ENCODE data around the gene DGKG. TPM values are rescaled to one million over a fixed set of nuclear protein-coding genes. Genes with fewer than 3 reads are reported as not detected.

Gene DGKG
- total RNA-seq, 1 donor from 2014 or later = 1.0 TPM

DNA sequence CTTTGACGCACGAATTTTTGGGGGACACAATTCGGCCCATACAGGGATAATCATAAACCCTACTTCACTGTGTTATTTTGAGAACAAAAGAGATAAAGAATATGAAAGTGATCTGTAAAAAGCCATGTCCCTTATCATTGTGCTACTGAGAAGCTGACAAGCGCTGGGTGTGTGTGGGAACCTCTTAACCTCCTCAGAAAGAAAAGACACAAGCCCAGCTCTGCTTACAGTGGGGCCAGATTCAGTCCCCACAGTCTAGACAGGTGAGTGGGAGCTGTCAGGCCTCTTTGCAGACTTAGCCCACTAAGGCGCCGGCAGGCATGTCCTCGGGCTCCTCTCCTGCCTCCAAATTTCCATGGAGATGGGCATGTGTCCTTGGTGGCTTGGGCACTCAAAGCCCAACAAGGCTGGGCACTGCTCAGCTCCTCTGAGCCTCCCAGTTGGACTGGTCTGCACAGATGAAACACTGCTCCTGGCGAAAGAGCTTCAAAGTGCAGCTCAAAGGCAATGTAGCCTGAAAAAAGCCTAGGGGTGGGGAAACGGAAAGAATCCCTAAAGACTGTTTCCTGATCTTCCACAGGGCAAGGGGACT is 188.7 kb downstream of the DGKG start:
- no peak for DNase-seq (ENCODE audit: low read depth)
- TF ChIP-seq, protein P1, sequence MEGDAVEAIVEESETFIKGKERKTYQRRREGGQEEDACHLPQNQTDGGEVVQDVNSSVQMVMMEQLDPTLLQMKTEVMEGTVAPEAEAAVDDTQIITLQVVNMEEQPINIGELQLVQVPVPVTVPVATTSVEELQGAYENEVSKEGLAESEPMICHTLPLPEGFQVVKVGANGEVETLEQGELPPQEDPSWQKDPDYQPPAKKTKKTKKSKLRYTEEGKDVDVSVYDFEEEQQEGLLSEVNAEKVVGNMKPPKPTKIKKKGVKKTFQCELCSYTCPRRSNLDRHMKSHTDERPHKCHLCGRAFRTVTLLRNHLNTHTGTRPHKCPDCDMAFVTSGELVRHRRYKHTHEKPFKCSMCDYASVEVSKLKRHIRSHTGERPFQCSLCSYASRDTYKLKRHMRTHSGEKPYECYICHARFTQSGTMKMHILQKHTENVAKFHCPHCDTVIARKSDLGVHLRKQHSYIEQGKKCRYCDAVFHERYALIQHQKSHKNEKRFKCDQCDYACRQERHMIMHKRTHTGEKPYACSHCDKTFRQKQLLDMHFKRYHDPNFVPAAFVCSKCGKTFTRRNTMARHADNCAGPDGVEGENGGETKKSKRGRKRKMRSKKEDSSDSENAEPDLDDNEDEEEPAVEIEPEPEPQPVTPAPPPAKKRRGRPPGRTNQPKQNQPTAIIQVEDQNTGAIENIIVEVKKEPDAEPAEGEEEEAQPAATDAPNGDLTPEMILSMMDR (conservative IDR thresholded peaks at IDR 0.05; ENCODE audit: low read depth, low read length) = no peak
- no peak overlapping the region for H3K4me3 ChIP-seq (ENCODE audit: low read depth, low read length)

DNA sequence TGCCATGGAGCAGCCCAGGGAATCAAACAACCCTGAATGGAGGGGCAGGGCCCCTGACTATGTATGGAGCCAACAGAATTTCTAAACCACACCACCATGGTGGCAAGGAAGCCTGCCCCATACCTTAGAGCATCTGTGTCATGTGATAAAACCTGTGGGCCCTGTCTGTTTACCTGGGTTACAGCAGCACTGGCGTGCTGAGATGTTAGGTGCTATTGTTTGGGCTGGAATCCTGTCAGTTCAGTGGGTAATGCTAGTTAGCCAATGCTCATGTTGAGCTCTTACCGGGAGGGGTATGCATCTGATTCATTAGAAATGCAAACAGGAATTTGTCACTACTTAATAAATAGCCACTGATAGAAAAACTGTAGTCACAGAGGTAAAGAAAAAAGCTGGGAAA is 189.7 kb downstream of the DGKG start:
- no peak overlapping the region for H3K4me3 ChIP-seq (ENCODE audit: low read depth, low read length)
- no peak for DNase-seq (ENCODE audit: low read depth)
- TF ChIP-seq, protein P1 (conservative IDR thresholded peaks at IDR 0.05; ENCODE audit: low read depth, low read length) = no peak

DNA sequence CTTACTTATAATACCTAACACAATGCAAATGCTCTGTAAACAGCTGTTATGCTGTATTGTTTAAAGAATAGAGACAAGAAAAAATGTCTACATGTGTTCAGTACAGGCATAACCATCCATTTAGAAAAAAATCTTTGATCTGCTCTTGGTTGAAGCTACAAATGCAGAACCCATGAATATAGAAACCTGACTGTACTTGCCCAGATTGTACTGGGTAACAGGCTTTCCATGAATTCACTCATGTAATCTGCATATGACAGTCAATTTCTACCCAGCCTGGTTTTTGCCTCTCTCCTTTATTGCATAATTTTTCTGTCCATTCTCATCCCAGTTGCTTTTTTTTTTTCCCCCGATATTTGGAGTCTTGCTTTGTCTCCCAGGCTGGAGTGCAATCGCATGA is 190.5 kb downstream of the DGKG start:
- TF ChIP-seq, protein P1 (conservative IDR thresholded peaks at IDR 0.05; ENCODE audit: low read depth, low read length) = no peak
- no peak overlapping the region for H3K4me3 ChIP-seq (ENCODE audit: low read depth, low read length)
- DNase-seq (ENCODE audit: low read depth) = no peak

DNA sequence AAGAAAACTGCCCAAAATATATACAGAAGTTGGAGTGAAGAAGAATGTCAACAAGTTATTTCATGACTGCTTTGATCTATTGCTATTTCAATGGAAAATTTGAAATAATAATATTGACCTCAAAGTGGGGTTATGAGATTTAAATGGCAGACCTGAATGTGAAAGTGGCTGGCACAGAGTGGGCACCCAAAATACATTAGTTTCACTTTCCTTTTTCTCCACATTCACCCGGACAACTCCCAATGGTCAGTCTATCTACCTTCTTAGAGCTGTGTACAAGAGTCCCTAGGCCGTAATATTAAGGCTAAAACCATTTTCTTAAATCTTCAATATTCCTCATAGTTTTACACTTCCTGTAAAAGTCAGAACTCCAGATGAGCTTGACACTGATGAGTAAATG is 191.5 kb downstream of the DGKG start:
- no peak overlapping the region for H3K4me3 ChIP-seq (ENCODE audit: low read depth, low read length)
- TF ChIP-seq, protein P1 (conservative IDR thresholded peaks at IDR 0.05; ENCODE audit: low read depth, low read length) = no peak
- no peak for DNase-seq (ENCODE audit: low read depth)

- TF ChIP-seq, protein P1 (conservative IDR thresholded peaks at IDR 0.05; ENCODE audit: low read depth, low read length) = no peak
- no peak overlapping the region for H3K4me3 ChIP-seq (ENCODE audit: low read depth, low read length)
- DNase-seq (ENCODE audit: low read depth) = no peak
Observed at GRCh38 chr3:186169379-186169778, 192.7 kb downstream of the DGKG start.

DNA sequence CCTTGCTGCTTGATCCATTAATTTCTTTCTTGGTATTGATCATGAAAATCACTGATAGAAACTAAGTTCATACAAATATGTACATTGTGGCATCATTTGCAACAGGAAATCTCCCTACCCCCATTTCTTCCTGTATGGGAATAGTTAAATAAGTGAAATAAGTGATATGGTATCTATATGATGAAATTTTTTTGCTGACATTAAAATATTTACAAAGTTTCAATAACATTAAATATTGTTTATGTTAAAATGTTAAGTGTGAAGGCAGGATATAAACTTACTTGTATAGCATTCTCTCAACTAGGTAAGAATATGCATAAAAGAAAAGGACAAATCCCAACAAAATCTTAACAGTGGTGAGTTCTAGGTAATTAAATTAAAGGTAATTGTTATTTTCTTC is 193.1 kb downstream of the DGKG start:
- H3K4me3 ChIP-seq (ENCODE audit: low read depth, low read length) = no peak overlapping the region
- no peak for DNase-seq (ENCODE audit: low read depth)
- TF ChIP-seq, protein P1 (conservative IDR thresholded peaks at IDR 0.05; ENCODE audit: low read depth, low read length) = no peak

DNA sequence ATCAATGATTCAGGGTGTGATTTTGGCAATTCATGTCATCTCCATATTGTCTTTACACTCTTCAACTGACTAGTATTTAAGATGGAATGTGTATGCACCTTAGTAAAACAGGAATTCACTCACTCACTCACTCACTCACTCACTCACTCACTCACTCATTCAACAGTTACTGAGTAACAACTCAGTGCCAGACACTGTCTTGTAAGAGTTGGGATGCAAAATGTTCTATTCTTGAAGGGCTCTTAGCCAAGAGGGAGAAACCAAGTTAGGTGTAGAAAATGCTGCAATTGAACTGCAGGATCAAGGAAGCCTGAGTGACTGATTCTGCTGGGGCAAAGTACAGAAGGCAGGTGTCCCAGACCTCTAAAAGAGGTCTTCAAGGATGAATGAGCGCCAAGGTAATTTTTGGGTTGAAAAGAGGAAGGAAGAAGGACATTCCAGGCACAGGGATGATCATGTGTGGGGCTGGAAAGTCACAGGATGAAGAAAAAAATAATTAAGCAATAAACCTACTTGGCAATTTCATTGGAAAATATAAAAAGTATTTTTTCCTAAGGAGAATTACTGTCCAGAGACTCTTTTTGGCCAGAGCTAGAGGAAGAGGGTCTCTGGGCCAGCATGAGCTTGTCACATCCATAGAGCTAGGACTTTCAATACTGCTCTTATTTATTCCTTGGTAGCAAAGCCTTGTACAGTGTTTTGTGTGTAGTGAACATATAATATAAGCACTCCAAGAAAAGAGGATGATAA is 194.2 kb downstream of the DGKG start:
- TF ChIP-seq, protein P1 (conservative IDR thresholded peaks at IDR 0.05; ENCODE audit: low read depth, low read length) = no peak
- DNase-seq (ENCODE audit: low read depth) = no peak
- no peak overlapping the region for H3K4me3 ChIP-seq (ENCODE audit: low read depth, low read length)
